CD4-positive, alpha-beta T cell treated with Interleukin-12 subunit alpha and Interleukin-12 subunit beta, for 1 hour (primary cell): ENCODE results near the gene GCLC.
"Not testable (repeated sequence)": the region's sequence is repeated elsewhere in the genome, so short reads cannot be mapped to it uniquely, and the experiment has no call there.

Experiments
- DNase-seq: peaks from one replicate; pipeline ENCODE4 v3.0.0-alpha.2; 2020

Gene GCLC

GRCh38 chr6:53556986-53557715 lies 12.2 kb upstream of the GCLC start:
- DNase-seq, result no peak

- not testable (repeated sequence) for DNase-seq
Measured at GRCh38 chr6:53553600-53553999, 8.7 kb upstream of the GCLC start.

GRCh38 chr6:53551681-53552080 lies 6.8 kb upstream of the GCLC start:
- not testable (repeated sequence) for DNase-seq

GRCh38 chr6:53547811-53548496 lies 3.1 kb upstream of the GCLC start:
- DNase-seq, result peak; percentile 95

- DNase-seq, result no peak
Measured at GRCh38 chr6:53547166-53547810, 2.4 kb upstream of the GCLC start.

- no peak for DNase-seq
Measured at GRCh38 chr6:53546281-53546680, 1.4 kb upstream of the GCLC start.

- peak; percentile 9 for DNase-seq
Measured at GRCh38 chr6:53544217-53544469, 758 bp downstream of the GCLC start.

GRCh38 chr6:53543359-53544216 lies 1.3 kb downstream of the GCLC start:
- DNase-seq, result no peak

- DNase-seq, result no peak
Measured at GRCh38 chr6:53541900-53542299, 3.0 kb downstream of the GCLC start.

- DNase-seq, result no peak
Measured at GRCh38 chr6:53540129-53540692, 4.7 kb downstream of the GCLC start.

- no peak for DNase-seq
Measured at GRCh38 chr6:53539561-53539960, 5.3 kb downstream of the GCLC start.

GRCh38 chr6:53536561-53536960 lies 8.3 kb downstream of the GCLC start:
- no peak for DNase-seq

GRCh38 chr6:53532942-53533341 lies 12.0 kb downstream of the GCLC start:
- DNase-seq, result no peak

GRCh38 chr6:53532061-53532797 lies 12.7 kb downstream of the GCLC start:
- DNase-seq, result no peak

GRCh38 chr6:53530780-53531386 lies 14.0 kb downstream of the GCLC start:
- DNase-seq, result no peak

- no peak for DNase-seq
Measured at GRCh38 chr6:53530346-53530745, 14.6 kb downstream of the GCLC start.

GRCh38 chr6:53529324-53530036 lies 15.4 kb downstream of the GCLC start:
- DNase-seq, result no peak

GRCh38 chr6:53528107-53528506 lies 16.8 kb downstream of the GCLC start:
- DNase-seq, result no peak

GRCh38 chr6:53527249-53527765 lies 17.6 kb downstream of the GCLC start:
- DNase-seq, result no peak

- DNase-seq, result no peak
Measured at GRCh38 chr6:53526000-53526399, 18.9 kb downstream of the GCLC start.

- no peak for DNase-seq
Measured at GRCh38 chr6:53524455-53524815, 20.5 kb downstream of the GCLC start.
